ENCODE measurements around the gene DNAJC2.
A peak's percentile ranks its signal among the peaks of the same experiment; 100 is the strongest.

DNAJC2 gene

GRCh38 chr7:103344453-103345149 lies at the start of gene DNAJC2:
Gene DNAJC2 (minus strand): TSS chr7:103344767. CDS start chr7:103344622, 145 bp downstream.
- DNase-seq, result peak in 13 of 14 donors; percentile 10 to 83 (median 73)

- no peak for DNase-seq
Observed at GRCh38 chr7:103391976-103392375, 47.4 kb upstream of the DNAJC2 start.

DNA sequence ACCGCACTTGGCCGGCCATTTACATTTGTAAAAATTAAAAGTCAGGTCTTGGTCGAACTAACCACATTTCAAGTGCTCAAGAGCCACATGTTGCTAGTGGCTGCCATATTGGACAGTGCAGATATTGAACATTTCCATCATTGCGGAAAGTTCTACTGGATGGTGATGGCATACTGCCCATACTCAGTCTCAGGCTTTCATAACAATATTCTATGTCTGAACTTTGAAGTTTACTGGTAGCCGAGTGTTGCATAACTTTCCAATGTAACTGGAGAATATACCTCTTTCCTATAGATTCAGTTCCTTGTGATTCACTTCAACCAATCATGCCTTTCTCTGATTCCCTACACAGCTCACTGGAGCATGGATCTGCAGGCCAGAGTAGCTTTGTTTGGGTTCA lies 46.6 kb upstream of the DNAJC2 start:
- no peak for DNase-seq

GRCh38 chr7:103389263-103389662 lies 44.7 kb upstream of the DNAJC2 start:
- no peak for DNase-seq

DNA sequence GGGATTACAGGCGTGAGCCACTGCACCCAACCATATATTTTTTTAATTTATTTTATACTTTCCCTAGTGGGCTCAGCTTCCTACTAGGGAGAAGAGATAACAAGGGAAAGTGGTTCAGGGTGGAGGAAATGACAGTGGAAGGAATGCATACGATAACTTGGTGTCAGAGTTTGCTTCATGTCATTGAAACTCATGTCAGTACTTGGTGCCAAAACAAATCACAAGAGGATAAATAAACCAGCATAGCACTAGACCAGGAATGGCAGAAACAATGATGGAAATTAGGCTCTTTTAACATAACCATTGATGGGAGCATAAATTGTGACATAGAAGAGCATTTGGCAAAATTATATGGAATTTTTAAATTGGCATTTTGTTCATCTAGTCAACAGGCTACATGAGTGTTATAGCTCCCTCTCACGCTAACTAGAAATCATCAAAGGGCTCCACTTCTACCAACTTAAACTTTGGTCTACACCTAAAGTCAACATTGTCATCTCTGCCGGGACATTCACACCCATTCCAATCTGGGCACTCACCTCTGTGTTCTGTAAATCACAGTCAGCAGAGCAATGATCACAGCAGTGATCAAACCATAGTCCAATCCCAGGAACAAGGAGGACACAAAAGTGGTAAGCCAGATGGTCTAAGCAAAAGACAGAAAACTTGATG lies 44.0 kb upstream of the DNAJC2 start:
- DNase-seq, result no peak

DNA sequence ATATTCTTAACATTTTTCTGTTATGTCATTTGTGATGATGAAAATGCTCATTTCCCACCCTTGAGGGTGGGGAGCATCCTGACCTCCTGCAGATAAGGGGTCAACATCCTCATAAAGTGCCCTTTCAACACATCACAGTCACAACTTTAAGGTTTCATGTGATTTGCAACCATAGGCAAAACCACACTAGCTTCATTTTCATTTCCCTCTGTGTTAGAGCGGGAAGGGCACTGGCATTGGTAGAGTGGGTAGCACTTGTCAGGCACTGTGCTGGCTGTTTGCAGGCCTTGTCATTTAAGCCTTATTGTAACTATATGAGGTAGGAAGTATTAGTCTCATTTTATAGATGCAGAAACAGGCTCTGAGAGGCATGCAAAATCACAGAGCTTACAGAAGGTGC lies 42.7 kb upstream of the DNAJC2 start:
- no peak for DNase-seq

- DNase-seq, result no peak
Observed at GRCh38 chr7:103382032-103382402, 37.5 kb upstream of the DNAJC2 start.

GRCh38 chr7:103381280-103382031 lies 36.9 kb upstream of the DNAJC2 start:
- no peak for DNase-seq

DNA sequence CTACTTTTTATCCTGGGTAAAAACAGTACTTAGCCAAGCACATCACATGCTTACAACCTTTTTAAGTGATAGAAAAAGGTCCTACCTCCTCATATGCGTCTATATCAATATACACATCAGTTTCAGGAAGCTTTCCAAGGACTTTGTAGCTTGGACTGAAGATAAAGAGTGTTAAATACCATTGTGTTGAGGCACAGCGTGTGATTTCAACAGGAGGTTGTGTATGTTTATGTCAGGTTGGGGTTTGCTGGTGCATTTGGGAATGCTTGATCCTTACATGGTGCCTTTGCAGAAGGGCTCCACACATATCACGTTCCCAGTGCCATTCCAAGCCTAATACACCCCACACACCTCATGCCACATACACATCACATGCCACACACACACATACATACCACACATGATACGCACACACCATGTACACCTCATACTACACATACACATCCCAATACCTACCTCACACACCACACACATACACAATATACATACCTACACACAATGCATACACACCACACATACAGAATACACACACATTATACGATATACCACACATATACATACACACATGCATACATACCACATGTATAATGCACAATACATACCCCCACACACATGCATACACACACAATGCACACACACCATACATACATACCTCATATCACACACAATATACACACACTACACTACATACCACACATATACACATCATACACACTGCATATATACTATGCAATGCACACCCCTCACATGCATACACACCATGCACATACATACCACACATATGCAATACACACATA lies 36.0 kb upstream of the DNAJC2 start:
- no peak for DNase-seq

- DNase-seq, result no peak
Observed at GRCh38 chr7:103379270-103379975, 34.9 kb upstream of the DNAJC2 start.

DNA sequence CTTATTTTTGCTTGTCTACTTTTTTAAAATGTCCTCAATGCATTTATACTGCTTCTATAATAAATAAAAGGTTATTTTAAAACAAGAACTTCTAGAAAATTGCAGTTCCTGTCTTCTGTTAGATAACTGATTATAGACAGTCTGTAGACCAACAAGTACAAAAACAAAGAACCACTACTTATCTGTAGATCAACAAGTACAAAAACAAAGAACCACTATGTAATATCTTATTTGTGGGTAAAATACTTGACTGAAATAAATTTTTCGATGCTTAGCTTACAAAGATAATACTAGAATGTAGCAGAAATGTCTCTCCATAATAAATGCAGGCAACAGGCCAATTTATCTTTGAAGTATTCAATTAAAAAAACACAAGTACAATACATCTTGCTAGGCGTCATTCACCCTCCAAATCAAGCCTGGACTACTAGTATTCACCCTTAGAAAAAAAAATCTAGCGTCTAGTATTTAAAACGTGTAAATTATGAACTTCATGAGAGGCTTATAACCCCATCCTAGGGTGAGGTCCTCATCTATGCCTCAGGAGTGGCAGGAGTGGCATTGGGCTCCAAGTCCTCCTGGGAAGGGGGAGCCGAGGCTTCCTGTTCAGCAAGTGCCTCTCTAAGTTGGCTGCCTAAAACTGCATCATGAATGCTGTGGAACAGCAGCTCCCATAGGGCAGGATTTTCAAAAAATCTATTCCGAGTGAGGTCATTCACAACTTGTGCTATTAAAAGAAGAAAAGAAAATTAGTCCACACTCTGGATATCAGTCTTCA lies 29.5 kb upstream of the DNAJC2 start:
- no peak for DNase-seq

DNA sequence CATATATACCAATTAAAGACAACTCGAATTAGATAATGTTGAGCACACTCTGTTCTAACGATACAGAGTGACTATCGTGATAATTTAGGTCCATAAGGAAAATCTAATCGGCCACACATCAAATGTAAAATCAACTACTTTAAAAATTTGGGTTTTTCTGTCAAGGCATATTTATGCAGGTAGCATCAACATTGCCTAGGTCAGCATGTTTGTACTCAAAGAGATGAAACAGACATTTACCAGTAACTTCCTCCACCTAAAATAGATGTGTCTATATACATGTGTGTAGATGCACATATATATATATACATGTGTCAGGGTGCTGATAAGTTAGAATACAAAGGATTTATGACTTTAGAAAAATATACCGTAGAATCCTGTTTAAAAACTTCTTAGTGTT lies 24.9 kb upstream of the DNAJC2 start:
- no peak for DNase-seq

GRCh38 chr7:103349805-103350204 lies 5.2 kb upstream of the DNAJC2 start:
- DNase-seq, result no peak

GRCh38 chr7:103348959-103349358 lies 4.4 kb upstream of the DNAJC2 start:
- DNase-seq, result no peak

- DNase-seq, result no peak
Observed at GRCh38 chr7:103348452-103348851, 3.9 kb upstream of the DNAJC2 start.

GRCh38 chr7:103347507-103348267 lies 3.1 kb upstream of the DNAJC2 start, which contains the start of gene PSMC2:
Gene PSMC2 (plus strand): TSS chr7:103347643. CDS start chr7:103347712, 69 bp downstream.
- DNase-seq, result peak in 13 of 14 donors; percentile 60 to 92 (median 79)

DNA sequence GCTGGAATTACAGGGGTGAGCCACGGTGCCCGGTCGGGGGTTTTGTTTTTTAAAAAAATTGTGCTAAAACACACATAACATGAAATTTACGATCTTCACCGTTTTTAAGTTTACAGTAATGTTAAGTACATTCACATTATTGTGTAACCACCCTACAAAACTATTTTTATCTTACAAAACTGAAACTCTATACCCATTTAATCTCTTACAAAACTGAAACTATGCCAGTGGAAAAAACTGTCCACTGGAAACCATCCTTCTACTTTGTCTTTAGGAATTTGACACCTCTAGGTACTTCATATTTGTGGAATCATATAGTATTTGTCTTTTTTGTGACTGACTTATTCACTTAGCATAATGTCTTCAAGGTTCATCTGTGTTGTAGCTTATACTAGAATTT lies 1.8 kb upstream of the DNAJC2 start:
- DNase-seq, result no peak

DNA sequence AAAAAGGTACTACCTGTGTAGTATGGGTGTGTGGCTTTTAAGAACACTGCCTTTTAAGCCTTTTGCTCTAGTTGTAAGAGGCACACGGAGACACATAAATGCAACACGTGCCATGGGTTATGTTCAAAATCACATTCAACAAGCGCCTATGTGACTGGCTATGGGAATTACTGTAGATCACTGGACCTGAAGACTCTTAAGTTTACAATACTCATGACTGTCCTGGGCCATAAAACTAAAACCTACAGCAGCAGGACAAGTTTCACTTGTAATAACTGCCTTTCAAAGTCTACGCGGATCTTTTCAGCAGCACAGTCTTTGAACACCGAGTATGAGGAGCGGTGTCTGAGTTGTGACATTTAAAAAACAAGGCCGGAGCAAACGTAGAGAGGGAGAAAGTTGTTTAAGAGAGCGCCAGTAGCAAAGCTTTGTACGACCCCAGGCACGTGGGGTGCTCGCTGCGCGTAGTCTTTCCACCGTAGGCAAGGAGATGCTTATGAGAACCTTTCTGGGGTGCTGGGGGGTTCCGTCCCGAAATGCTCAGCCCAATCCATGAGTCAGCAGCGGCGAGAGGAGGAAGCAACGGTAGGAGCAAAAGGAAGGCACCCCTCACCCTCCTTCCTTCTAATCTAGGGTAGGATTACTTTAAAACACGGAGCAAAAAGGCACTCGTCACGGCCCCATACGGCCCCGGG lies 662 bp downstream of the DNAJC2 start:
- DNase-seq, result peak in 5 of 14 donors; percentile 18 to 60 (median 36)

GRCh38 chr7:103343332-103343731 lies 1.2 kb downstream of the DNAJC2 start:
- DNase-seq, result no peak

GRCh38 chr7:103341466-103341865 lies 3.1 kb downstream of the DNAJC2 start:
- DNase-seq, result no peak
